HG03139 (cell line): ENCODE measurements around the gene RAB36.

ENCODE experiments used
- ATAC-seq: cut with Tn5 transposase; IDR thresholded peaks from one replicate; pipeline ENCODE4 v1.9.1; 2021; ENCODE audit not compliant: unreplicated experiment

The RAB36 gene

GRCh38 chr22:23157560-23158515, 12.6 kb downstream of the RAB36 start:
- ATAC-seq, result no peak

- no peak for ATAC-seq
Measured at GRCh38 chr22:23158516-23159290, 13.4 kb downstream of the RAB36 start.

GRCh38 chr22:23159291-23159630, 14.0 kb downstream of the RAB36 start:
- ATAC-seq, result no peak

GRCh38 chr22:23161029-23161428, 15.8 kb downstream of the RAB36 start:
- no peak for ATAC-seq

GRCh38 chr22:23161574-23161973, 16.3 kb downstream of the RAB36 start:
- no peak for ATAC-seq

GRCh38 chr22:23163665-23164064, 18.4 kb downstream of the RAB36 start:
- no peak for ATAC-seq

- ATAC-seq, result no peak
Measured at GRCh38 chr22:23164091-23164490, 18.8 kb downstream of the RAB36 start.

- ATAC-seq, result no peak
Measured at GRCh38 chr22:23166042-23166831, 21.0 kb downstream of the RAB36 start.

GRCh38 chr22:23166841-23167616, 21.8 kb downstream of the RAB36 start:
- no peak for ATAC-seq

GRCh38 chr22:23168391-23169042, 23.2 kb downstream of the RAB36 start:
- ATAC-seq, result no peak

GRCh38 chr22:23169043-23169406, 23.7 kb downstream of the RAB36 start:
- ATAC-seq, result no peak

GRCh38 chr22:23175817-23176644, 30.8 kb downstream of the RAB36 start:
- no peak for ATAC-seq

GRCh38 chr22:23176645-23177027, 31.4 kb downstream of the RAB36 start:
- ATAC-seq, result no peak

- ATAC-seq, result no peak
Measured at GRCh38 chr22:23177197-23177596, 31.9 kb downstream of the RAB36 start.

- ATAC-seq, result no peak
Measured at GRCh38 chr22:23178512-23179254, 33.4 kb downstream of the RAB36 start.

- no peak for ATAC-seq
Measured at GRCh38 chr22:23179381-23180299, 34.4 kb downstream of the RAB36 start.

- peak; percentile 44 for ATAC-seq
Measured at GRCh38 chr22:23180301-23180892, 35.1 kb downstream of the RAB36 start, which contains the start of gene BCR. TSS of gene BCR (plus strand) at chr22:23180509. CDS start at chr22:23180961, 452 bp downstream.
